Natural killer cell (primary cell): ENCODE data around the gene ALOX15B. TPM values are rescaled to one million over a fixed set of nuclear protein-coding genes. Genes with fewer than 3 reads are reported as not detected.

Experiments
- ATAC-seq, 3 donors: fragments of 150-1000 bp in 2 of 3; fragments of 200-7000 bp in 1 of 3; cut with Tn5 transposase; 1 replicate in 1 of 3; 2 replicates in 2 of 3; pipeline ENCODE4 v1.10.0; 2021; ENCODE audit warnings: mild to moderate bottlenecking in 2 of 3, moderate library complexity in 2 of 3
- DNase-seq, 2 donors: peaks; one replicate each; pipeline versions ENCODE4 v3.0.0 to v3.0.0-alpha.2; 2013 to 2021; ENCODE audit warnings: mixed read lengths in 1 of 2
- H3K27ac ChIP-seq: one replicate; pipeline ENCODE4 v1.5.1; 2013; ENCODE audit warnings: mild to moderate bottlenecking, low read length
- H3K27me3 ChIP-seq: one replicate; pipeline ENCODE4 v1.6.1; 2013; ENCODE audit warnings: low read length; ENCODE audit not compliant: control insufficient read depth, insufficient read depth
- H3K36me3 ChIP-seq: one replicate; pipeline ENCODE4 v1.6.1; 2013; ENCODE audit warnings: low read length; ENCODE audit not compliant: control insufficient read depth, insufficient read depth
- H3K4me1 ChIP-seq: one replicate; pipeline ENCODE4 v1.6.1; 2013; ENCODE audit warnings: low read length; ENCODE audit not compliant: control insufficient read depth, insufficient read depth
- H3K4me3 ChIP-seq: one replicate; pipeline ENCODE4 v1.5.1; 2013; ENCODE audit warnings: low read length
- H3K9me3 ChIP-seq: one replicate; pipeline ENCODE4 v1.6.1; 2013; ENCODE audit warnings: low read length; ENCODE audit not compliant: control insufficient read depth, insufficient read depth
- H3K27ac Mint-ChIP-seq, 2 donors: one replicate each; pipeline ENCODE4 v1.8.0; 2022; ENCODE audit warnings: mild to moderate bottlenecking in 2 of 2, mixed read lengths in 2 of 2, moderate library complexity in 1 of 2
- H3K27me3 Mint-ChIP-seq, 2 donors: one replicate each; pipeline ENCODE4 v1.8.0; 2022; ENCODE audit warnings: low read depth in 2 of 2, mixed read lengths in 2 of 2
- H3K36me3 Mint-ChIP-seq: one replicate; pipeline ENCODE4 v1.8.0; 2022; ENCODE audit warnings: mixed read lengths
- H3K4me1 Mint-ChIP-seq, 2 donors: one replicate each; pipeline ENCODE4 v1.8.0; 2022; ENCODE audit warnings: mixed read lengths in 2 of 2
- H3K4me3 Mint-ChIP-seq: one replicate; pipeline ENCODE4 v1.8.0; 2022; ENCODE audit warnings: mild to moderate bottlenecking, moderate library complexity, mixed read lengths
- H3K9me3 Mint-ChIP-seq, 2 donors: one replicate each; pipeline ENCODE4 v1.8.0; 2022; ENCODE audit warnings: mixed read lengths in 2 of 2
- WGBS: methylation state at CpG from one replicate; pipeline ENCODE4 v1.1.7; 2013; ENCODE audit warnings: missing lambda C conversion rate; ENCODE audit not compliant: insufficient coverage; 5-methylcytosine and 5-hydroxymethylcytosine counted together
- intact Hi-C: fragments of 100-400 bp; cut with micrococcal nuclease; formaldehyde crosslinking; loops from one replicate; pipeline ENCODE4 v1.14.2; 2022
- total RNA-seq, 4 donors: library from RNA; stranded (reverse); fragments of 120-200 nt in 1 of 4; gene quantifications; one replicate each; pipeline versions ENCODE4 v1.2.3 to v1.2.4, GENCODE V29; 2013 to 2022
- TF ChIP-seq, protein P1 (sequence below): fragments of 200-600 bp; IDR thresholded peaks from one replicate; pipeline ENCODE4 v1.8.0; 2022; ENCODE audit warnings: antibody characterized with exemption

Gene ALOX15B
- total RNA-seq, 3 donors from 2014 or later (not counting 1 experiment from before 2014, with no cell fraction given): not detected

DNA sequence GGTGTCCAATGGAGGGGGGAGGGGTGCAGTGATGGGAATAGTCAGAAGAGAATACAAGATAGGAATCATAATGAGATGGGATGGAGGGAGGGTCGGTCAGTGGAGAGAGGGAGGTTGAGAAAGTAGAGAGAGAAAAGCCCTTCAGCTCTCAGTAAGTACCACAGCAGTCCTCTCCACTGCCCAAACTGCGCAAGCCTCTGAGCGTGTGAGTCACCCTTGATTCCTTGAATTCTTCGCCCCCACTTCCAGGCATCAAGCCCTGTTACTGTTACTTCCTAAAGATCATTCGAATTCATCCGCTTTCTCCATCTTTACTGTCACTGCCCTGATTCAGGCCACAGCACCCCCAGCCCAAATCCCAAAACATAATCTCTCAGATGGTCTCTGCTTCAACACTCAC lies 34.0 kb upstream of the ALOX15B start:
- TF ChIP-seq, protein P1, sequence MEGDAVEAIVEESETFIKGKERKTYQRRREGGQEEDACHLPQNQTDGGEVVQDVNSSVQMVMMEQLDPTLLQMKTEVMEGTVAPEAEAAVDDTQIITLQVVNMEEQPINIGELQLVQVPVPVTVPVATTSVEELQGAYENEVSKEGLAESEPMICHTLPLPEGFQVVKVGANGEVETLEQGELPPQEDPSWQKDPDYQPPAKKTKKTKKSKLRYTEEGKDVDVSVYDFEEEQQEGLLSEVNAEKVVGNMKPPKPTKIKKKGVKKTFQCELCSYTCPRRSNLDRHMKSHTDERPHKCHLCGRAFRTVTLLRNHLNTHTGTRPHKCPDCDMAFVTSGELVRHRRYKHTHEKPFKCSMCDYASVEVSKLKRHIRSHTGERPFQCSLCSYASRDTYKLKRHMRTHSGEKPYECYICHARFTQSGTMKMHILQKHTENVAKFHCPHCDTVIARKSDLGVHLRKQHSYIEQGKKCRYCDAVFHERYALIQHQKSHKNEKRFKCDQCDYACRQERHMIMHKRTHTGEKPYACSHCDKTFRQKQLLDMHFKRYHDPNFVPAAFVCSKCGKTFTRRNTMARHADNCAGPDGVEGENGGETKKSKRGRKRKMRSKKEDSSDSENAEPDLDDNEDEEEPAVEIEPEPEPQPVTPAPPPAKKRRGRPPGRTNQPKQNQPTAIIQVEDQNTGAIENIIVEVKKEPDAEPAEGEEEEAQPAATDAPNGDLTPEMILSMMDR: no peak
- Histone ChIP-seq H3K4me3 (no peak overlapping the region), H3K9me3 (no peaks in the 10 kb centered on the region), H3K4me1 (peaks cover 12% of the 10 kb centered on the region), H3K27me3 (peaks cover 10% of the 10 kb centered on the region), H3K36me3 (no peaks in the 10 kb centered on the region), H3K27ac (no peak overlapping the region)
- ATAC-seq (no peak), DNase-seq (no peak)
- Mint-ChIP-seq H3K27me3 (peaks cover 46 to 49% of the 10 kb centered on the region in 2 donors), H3K27ac (no peak overlapping the region), H3K4me3 (no peak overlapping the region), H3K9me3 (no peaks in the 10 kb centered on the region), H3K36me3 (no peaks in the 10 kb centered on the region), H3K4me1 (peaks cover 7 to 10% of the 10 kb centered on the region in 2 donors)
- intact Hi-C loops: no loop called here
- 96% methylated on average over 6 of the region's 6 CpGs for WGBS

DNA sequence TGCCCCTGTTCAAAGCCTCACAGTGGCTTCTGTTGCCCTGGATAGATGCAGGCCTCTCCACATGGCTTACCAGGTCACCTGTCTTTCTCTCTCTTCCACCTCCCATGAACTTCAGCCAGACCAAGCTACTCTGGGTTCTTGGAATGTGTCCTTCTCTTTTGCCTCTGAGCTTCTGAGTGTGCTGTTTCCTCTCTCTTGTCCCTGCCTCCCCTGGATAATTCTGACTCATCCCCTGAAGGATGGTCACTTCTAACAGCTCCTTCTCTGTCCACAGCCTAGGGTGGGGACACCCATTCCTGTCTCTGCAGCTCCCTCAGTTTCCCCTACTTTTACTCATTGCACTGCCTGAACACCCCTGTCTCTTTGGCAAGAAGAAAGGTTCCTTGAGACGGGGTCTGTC lies 33.5 kb upstream of the ALOX15B start:
- peaks cover 44 to 48% of the 10 kb centered on the region in 2 donors for H3K27me3 Mint-ChIP-seq
- H3K4me3 Mint-ChIP-seq: no peak overlapping the region

DNA sequence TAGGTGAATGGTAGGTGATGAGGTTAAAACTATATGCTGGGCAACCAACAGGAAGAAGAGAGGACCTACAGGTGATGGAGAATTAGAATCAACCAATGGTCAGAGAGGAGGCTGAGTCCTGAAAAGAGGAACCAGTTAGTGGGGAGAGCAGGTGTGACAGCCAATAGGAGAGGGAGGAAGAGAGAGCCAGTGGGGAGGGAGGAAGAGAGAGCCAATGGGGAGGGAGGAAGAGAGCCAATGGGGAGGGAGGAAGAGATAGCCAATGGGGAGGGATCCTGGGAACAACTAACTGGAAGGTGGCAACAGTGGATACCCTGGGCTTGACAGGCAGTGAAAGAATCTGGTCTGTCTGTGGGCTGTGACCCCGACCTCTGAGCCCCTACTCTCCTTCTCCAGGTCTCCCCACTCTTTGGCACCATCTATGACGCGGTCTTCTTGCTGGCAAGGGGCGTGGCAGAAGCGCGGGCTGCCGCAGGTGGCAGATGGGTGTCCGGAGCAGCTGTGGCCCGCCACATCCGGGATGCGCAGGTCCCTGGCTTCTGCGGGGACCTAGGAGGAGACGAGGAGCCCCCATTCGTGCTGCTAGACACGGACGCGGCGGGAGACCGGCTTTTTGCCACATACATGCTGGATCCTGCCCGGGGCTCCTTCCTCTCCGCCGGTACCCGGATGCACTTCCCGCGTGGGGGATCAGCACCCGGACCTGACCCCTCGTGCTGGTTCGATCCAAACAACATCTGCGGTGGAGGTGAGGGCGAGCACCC lies 32.7 kb upstream of the ALOX15B start:
- TF ChIP-seq, protein P1: no peak
- peak in 1 of 3 donors; percentile 34 for ATAC-seq
- H3K36me3 Mint-ChIP-seq: no peaks in the 10 kb centered on the region

More for the DNA sequence above, 33.5 kb upstream of the ALOX15B start:
- Mint-ChIP-seq H3K36me3 (no peaks in the 10 kb centered on the region), H3K9me3 (no peaks in the 10 kb centered on the region), H3K4me1 (peaks cover 7 to 10% of the 10 kb centered on the region in 2 donors), H3K27ac (no peak overlapping the region)
- no peak for DNase-seq
- no peaks in the 10 kb centered on the region for H3K9me3 ChIP-seq
- H3K36me3 ChIP-seq: no peaks in the 10 kb centered on the region
- no peak overlapping the region for H3K27ac ChIP-seq
- ATAC-seq: no peak
- no peak overlapping the region for H3K4me3 ChIP-seq
- peaks cover 12% of the 10 kb centered on the region for H3K4me1 ChIP-seq
- intact Hi-C loops: no loop called here
- WGBS: 100% methylated on average over 1 of the region's 1 CpG
- TF ChIP-seq, protein P1: no peak
- H3K27me3 ChIP-seq: peaks cover 8% of the 10 kb centered on the region

More for the DNA sequence above, 32.7 kb upstream of the ALOX15B start:
- intact Hi-C loops: no loop called here
- Histone ChIP-seq H3K36me3 (no peaks in the 10 kb centered on the region), H3K4me3 (no peak overlapping the region), H3K27me3 (peaks cover 3% of the 10 kb centered on the region), H3K27ac (no peak overlapping the region), H3K9me3 (no peaks in the 10 kb centered on the region), H3K4me1 (peaks cover 12% of the 10 kb centered on the region)
- no peak overlapping the region for H3K27ac Mint-ChIP-seq
- no peak for DNase-seq
- peaks cover 37 to 40% of the 10 kb centered on the region in 2 donors for H3K27me3 Mint-ChIP-seq
- no peak overlapping the region for H3K4me3 Mint-ChIP-seq
- WGBS: 94% methylated on average over 30 of the region's 30 CpGs
- peaks cover 7 to 10% of the 10 kb centered on the region in 2 donors for H3K4me1 Mint-ChIP-seq
- no peaks in the 10 kb centered on the region for H3K9me3 Mint-ChIP-seq
